GM19372 (cell line): ENCODE results near the gene PELO.
"Not testable (repeated sequence)": the region's sequence is repeated elsewhere in the genome, so short reads cannot be mapped to it uniquely, and the experiment has no call there.

ENCODE experiments used
- ATAC-seq: cut with Tn5 transposase; IDR thresholded peaks from one replicate; pipeline ENCODE4 v1.9.1; 2021; ENCODE audit warnings: mild to moderate bottlenecking, low read depth, moderate library complexity; ENCODE audit not compliant: unreplicated experiment

PELO gene, protein sequence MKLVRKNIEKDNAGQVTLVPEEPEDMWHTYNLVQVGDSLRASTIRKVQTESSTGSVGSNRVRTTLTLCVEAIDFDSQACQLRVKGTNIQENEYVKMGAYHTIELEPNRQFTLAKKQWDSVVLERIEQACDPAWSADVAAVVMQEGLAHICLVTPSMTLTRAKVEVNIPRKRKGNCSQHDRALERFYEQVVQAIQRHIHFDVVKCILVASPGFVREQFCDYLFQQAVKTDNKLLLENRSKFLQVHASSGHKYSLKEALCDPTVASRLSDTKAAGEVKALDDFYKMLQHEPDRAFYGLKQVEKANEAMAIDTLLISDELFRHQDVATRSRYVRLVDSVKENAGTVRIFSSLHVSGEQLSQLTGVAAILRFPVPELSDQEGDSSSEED

DNA sequence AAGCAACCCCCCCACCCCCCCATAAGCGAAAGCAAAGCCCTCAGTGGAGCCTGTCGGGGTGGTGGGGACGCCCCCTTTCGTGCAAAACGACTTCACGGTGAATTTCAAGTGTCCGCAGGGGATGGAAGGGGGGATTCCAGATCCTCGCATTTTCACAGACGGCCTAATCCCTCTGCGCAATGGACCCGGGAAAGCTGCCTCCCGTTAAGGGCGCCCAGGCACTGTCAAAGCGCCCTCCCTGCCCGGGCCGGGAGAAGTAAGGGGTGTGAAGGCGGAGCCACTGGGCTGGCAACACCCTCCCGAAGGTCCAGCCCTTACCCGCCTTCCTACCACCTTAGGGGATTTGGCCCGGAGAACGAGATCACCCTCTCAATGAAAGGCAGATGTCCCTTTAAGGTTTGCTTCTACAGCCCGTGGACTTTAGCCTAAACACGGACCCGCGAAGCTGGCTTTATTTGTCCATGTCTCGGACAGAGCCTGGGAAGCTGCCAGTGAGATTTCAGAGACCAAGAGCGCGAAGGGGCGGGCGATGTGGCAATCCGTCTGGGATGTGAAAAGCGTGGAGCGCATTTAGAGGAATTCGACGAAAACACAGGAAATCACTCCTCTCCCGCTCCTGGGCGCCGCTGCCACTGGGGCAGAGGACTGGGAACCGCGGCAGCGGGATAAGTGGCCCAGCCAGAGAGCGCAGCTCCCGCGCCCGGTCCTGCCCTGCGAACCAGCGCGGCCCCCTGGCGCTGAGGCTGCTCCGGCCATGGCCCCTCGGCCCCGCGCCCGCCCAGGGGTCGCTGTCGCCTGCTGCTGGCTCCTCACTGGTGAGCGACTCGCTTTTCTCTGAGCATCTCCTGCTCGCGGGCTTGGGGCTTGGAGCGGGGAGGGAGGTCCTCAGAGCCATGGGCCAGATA is at the start of gene PELO, which contains the start of gene ITGA1:
Gene PELO (plus strand): TSS at position 317 of the 905 bp plus-strand sequence. CDS start 12,479 bp downstream, outside the sequence.
Gene ITGA1 (plus strand): TSS at position 317 of the 905 bp plus-strand sequence. CDS start 438 bp downstream, at position 755.
- peak; percentile 71 for ATAC-seq

- ATAC-seq: peak; percentile 63
These were observed 49.6 kb upstream of the PELO start for GRCh38 chr5:52738095-52738506.

DNA sequence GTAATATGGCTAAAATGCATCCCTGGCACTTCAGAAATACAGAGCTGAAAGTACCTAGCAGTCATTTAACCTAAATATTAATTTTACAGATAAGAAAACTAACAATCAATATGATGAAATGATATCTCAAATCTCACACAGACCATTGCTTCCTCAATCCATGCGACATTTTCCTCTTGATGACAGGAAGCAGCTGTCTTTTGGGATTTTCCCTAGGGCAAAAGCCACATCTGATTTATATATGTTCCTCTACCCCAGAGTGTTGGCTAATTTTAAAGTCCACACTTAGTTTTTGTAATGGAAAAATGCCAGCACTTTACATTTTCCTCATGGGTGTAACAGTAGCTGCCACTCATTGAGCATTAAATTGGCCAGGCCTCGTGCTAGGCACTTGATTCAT is 47.7 kb upstream of the PELO start:
- no peak for ATAC-seq

DNA sequence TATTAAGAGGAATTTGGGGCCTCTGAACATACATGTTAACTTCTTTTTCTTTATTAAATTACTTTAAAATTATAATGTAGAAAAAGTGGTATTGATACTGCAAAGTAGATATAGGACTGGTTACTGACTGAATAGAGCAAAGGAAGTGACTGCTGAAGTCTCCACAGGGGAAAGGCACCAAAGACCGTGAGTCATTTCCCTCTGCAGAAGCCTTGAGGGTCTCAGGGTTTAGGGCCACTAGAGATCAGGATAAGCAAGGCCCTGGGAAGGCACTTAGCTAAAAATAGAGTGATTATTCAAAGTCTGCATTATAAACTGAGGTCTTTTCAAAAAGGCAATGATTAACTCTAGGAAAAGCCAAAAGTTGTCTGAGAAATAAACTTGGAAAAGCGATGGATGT is 44.7 kb upstream of the PELO start:
- no peak for ATAC-seq

GRCh38 chr5:52743529-52743928 is 44.2 kb upstream of the PELO start:
- no peak for ATAC-seq

DNA sequence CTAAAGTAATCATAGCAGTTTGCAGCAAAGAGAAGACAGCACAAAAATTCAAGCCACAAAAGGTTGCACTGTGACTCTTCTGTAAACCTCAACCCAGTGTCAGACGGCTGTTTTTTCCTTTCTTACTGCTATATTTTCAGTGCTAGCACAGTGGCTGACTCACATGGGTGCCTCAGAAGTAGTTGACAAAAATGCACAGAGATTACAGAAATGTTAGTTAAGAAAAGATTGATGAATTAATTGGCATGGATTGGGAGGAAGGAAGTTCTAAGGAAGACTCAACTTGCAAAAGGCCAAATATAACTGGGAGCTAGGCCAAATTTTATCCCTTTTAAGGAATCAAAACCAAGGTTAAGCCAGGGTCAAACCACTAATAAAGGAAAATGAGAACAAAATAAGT is 43.7 kb upstream of the PELO start:
- ATAC-seq: no peak

DNA sequence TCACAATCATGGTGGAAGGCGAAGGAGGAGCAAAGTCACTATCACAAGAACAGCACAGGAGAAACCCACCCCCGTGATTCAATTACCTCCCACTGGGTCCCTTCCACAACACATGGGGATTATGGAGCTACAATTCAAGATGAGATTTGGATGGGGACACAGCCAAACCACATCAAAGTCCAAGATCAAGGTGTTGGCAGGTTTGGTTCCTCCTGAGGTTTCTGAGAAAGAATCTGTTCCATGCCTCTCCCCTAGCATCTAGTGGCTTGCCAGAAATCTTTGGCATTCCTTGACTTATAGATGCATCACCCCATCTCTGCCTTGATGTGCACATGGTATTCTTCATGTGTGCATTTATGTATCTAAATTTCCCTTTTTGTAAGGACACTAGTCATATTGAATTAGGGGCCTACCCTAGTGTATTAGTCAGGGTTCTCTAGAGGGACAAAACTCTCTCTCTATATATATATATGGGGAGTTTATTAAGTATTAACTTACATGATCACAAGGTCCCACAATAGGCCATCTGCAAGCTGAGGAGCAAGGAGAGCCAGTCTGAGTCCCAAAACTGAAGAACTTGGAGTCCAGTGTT is 42.8 kb upstream of the PELO start:
- ATAC-seq: not testable (repeated sequence)

DNA sequence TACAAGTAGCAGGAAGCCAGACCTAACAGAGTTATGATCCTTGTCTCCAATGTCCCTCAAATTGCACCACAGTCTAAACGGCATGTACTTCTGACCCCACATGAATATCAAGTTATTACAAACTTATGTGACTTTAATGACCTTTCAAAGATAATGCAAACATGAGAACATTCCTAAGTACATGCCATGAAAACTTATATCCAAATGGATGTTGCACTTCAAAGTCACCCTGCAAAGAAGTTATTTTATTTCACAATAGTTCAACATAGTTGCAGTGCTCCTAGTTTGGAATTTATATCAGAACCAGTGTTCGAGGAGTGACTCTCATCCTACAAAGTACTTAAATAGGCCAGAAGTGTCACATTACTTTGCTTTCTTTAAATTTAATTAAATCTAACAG is 41.2 kb upstream of the PELO start:
- no peak for ATAC-seq

GRCh38 chr5:52748590-52748989 is 39.1 kb upstream of the PELO start:
- ATAC-seq: no peak

- no peak for ATAC-seq
These were observed 38.0 kb upstream of the PELO start for GRCh38 chr5:52749666-52750065.

- no peak for ATAC-seq
These were observed 36.6 kb upstream of the PELO start for GRCh38 chr5:52751137-52751536.

GRCh38 chr5:52754051-52754450 is 33.7 kb upstream of the PELO start:
- ATAC-seq: no peak

- ATAC-seq: no peak
These were observed 30.2 kb upstream of the PELO start for GRCh38 chr5:52757527-52757926.

GRCh38 chr5:52758014-52758413 is 29.7 kb upstream of the PELO start:
- ATAC-seq: no peak

- ATAC-seq: no peak
These were observed 28.4 kb upstream of the PELO start for GRCh38 chr5:52759331-52759730.

DNA sequence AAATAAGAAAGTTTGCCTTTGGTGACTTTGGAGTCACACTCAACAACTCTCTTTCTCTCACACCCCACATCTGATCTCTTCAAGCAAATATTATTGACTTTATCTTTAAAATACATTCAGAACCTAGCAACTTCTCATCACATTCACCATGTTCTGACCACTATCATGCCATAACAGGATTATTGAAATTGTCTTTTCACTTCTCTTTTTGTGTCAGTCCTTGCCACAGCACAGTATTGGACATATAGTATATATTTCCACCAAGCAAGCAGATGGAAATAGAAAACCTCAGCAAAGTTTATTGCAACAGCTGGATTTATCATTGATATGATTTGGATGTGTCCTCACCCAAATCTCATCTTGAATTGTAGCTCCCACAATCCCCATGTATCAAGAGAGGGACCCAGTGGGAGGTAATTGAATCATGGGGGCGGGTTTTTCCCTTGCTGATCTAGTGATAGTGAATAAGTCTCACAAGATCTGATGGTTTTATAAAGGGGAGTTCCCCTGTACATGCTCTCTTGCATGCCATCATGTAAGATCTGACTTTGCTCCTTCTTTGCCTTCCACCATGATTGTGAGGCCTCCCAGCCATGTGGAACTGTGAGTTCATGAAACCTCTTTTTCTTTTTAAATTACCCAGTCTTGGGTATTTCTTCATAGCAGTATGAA is 26.9 kb upstream of the PELO start:
- no peak for ATAC-seq

- ATAC-seq: no peak
These were observed 20.4 kb upstream of the PELO start for GRCh38 chr5:52767217-52767743.

- no peak for ATAC-seq
These were observed 19.8 kb upstream of the PELO start for GRCh38 chr5:52767766-52768480.

GRCh38 chr5:52769061-52769460 is 18.7 kb upstream of the PELO start:
- no peak for ATAC-seq
